Measurements from ENCODE around the gene GOLGA6A.

DNA sequence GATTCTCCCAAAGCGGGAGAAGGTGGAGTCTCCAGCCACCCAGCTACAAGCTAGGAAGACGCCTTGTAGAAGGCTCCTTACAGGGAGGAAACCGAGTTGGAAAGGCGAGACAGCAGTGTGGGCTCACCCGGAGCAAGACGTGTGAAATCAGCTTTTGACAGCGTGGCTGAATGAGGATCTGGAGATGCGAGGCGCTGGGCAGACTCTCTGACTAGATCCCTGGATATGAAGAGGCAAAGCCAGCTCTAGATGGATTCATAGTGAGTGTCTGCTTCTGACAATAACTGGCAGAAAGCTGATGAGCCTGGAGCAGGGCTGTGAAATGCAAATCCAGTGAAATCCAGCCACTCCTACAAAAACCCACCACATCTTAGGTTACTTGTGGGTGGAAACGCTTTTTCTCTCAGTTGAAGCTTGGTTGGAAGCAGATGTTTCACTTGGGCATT, 41.0 kb downstream of the GOLGA6A start:
- TF ChIP-seq CTCF (IDR thresholded peaks at IDR 0.05; ENCODE audit: control extremely low read depth in 1 of 3, insufficient read depth in 1 of 3, low read depth in 1 of 3, low read length in 3 of 3) (no peak), POLR2AphosphoS5 (IDR thresholded peaks at IDR 0.05; ENCODE audit: low read depth, low read length) (no peak), PHF8 (conservative IDR thresholded peaks at IDR 0.05; ENCODE audit: low read depth, low read length) (no peak), EP300 (IDR thresholded peaks at IDR 0.05; ENCODE audit: borderline replicate concordance in 1 of 2, low read depth in 2 of 2, low read length in 2 of 2) (no peak), EZH2 (IDR thresholded peaks at IDR 0.05; ENCODE audit: low read depth, low read length, severe bottlenecking) (no peak), CHD1 (IDR thresholded peaks at IDR 0.05; ENCODE audit: low read depth, low read length) (no peak)

All from H1 (cell line).